Measurements from ENCODE around the gene OR5K4.

DNA sequence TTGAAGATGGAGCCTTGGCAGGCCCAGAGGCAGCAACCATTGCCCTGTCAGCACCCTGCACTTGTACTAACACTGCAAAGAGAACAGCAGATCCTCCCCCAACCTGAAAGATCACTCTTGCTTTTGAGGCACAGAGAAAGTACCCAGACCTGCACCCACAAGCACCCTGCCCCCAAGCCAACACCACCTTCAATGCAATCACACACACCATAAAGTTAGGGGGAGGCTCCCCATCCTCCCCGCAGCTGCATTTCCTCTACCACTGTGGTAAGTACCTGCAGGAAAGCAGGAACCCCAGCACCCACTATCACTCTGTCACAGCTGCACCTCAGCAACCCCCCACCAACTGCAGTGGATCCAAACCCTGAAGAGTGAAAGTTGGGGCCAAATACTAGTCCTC is 48.9 kb downstream of the OR5K4 start:
- TF ChIP-seq, protein P1, sequence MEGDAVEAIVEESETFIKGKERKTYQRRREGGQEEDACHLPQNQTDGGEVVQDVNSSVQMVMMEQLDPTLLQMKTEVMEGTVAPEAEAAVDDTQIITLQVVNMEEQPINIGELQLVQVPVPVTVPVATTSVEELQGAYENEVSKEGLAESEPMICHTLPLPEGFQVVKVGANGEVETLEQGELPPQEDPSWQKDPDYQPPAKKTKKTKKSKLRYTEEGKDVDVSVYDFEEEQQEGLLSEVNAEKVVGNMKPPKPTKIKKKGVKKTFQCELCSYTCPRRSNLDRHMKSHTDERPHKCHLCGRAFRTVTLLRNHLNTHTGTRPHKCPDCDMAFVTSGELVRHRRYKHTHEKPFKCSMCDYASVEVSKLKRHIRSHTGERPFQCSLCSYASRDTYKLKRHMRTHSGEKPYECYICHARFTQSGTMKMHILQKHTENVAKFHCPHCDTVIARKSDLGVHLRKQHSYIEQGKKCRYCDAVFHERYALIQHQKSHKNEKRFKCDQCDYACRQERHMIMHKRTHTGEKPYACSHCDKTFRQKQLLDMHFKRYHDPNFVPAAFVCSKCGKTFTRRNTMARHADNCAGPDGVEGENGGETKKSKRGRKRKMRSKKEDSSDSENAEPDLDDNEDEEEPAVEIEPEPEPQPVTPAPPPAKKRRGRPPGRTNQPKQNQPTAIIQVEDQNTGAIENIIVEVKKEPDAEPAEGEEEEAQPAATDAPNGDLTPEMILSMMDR (optimal IDR thresholded peaks at IDR 0.05 in 1 of 3, IDR thresholded peaks at IDR 0.05 in 1 of 3, conservative IDR thresholded peaks at IDR 0.05 in 1 of 3; ENCODE audit: extremely low read depth in 1 of 3, insufficient read depth in 2 of 3, low read length in 3 of 3), result no peak
- no peak for TF ChIP-seq EZH2 (IDR thresholded peaks at IDR 0.05; ENCODE audit: low read length)
